Measurements from ENCODE around the gene TMEM178B. TPM values are rescaled to one million over a fixed set of nuclear protein-coding genes. Genes with fewer than 3 reads are reported as not detected.
"Not testable (repeated sequence)": the region's sequence is repeated elsewhere in the genome, so short reads cannot be mapped to it uniquely, and the experiment has no call there.

Gene TMEM178B
- total and polyA plus RNA-seq, 9 donors, result 0.10 to 1.6 (median 0.30) TPM

DNA sequence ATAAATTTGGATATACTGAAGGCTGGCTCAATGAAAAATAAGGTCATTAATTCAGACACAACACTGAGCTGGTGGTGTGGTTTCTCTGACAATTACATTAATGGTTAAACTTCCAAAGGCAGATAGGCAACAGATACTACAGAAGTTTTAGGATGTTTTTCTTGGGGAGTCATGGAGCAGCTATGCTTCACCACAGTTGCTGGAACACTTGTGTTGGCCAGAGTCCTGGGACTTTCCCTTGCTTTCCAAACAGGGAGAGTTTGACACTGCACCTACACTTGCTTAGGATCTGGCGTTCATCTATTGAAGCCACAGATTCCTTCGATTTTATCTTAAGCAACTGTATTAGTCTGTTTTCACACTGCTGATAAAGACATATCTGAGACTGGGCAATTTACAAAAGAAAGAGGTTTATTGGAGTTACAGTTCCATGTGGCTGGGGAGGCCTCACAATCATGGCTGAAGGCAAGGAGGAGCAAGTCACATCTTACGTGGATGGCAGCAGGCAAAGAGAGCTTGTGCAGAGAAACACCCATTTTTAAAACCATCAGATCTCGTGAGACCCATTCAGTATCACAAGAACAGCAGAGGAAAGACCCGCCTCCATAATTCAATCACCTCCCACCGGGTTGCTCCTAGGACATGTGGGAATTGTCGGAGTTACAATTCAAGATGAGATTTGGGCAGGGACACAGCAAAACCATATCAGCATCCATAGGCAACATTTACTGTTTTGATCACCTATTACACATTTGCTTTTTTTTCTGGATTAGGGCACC, 27.8 kb upstream of the TMEM178B start:
- Histone ChIP-seq H3K9me3 (no peaks in the 10 kb centered on the region), H3K27ac (no peak overlapping the region), H3K4me3 (no peak overlapping the region), H3K36me3 (no peaks in the 10 kb centered on the region), H3K27me3 (no peaks in the 10 kb centered on the region), H3K4me1 (ENCODE audit: insufficient read depth) (no peaks in the 10 kb centered on the region)
- intact Hi-C loops (cut with DNase I), result no loop called here
- TF ChIP-seq POLR2A (IDR thresholded peaks at IDR 0.05), result no peak
- TF ChIP-seq EP300 (IDR thresholded peaks at IDR 0.05), result no peak
- TF ChIP-seq, protein P1, sequence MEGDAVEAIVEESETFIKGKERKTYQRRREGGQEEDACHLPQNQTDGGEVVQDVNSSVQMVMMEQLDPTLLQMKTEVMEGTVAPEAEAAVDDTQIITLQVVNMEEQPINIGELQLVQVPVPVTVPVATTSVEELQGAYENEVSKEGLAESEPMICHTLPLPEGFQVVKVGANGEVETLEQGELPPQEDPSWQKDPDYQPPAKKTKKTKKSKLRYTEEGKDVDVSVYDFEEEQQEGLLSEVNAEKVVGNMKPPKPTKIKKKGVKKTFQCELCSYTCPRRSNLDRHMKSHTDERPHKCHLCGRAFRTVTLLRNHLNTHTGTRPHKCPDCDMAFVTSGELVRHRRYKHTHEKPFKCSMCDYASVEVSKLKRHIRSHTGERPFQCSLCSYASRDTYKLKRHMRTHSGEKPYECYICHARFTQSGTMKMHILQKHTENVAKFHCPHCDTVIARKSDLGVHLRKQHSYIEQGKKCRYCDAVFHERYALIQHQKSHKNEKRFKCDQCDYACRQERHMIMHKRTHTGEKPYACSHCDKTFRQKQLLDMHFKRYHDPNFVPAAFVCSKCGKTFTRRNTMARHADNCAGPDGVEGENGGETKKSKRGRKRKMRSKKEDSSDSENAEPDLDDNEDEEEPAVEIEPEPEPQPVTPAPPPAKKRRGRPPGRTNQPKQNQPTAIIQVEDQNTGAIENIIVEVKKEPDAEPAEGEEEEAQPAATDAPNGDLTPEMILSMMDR (IDR thresholded peaks at IDR 0.05), result no peak
- DNase-seq, result no peak
- 77 to 80% (median 78%) methylated on average over 7 of the region's 7 CpGs for WGBS, 3 donors

DNA sequence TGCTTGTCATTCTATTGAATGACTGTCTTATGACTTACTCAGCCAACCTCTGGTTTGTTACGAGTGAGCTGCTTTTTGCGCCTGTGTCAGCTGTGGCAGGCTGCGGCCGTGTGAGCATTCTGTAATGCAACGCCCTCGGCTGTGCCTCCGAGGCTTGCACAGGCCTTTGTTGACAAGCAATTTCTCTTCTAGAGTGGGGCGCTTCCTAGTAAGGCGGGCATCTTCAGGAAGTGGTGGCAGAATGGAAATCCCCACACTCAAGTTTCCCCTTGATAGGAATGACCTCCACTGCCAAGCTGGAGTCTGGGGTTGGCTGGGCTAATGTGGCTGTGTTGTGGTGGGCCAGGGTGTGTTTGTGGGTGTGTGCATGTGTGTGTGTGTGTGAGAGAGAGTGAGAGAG, 20.2 kb upstream of the TMEM178B start:
- Histone ChIP-seq H3K27ac (no peak overlapping the region), H3K9me3 (no peaks in the 10 kb centered on the region), H3K4me1 (ENCODE audit: insufficient read depth) (no peaks in the 10 kb centered on the region), H3K36me3 (no peaks in the 10 kb centered on the region), H3K27me3 (no peaks in the 10 kb centered on the region), H3K4me3 (no peak overlapping the region)
- intact Hi-C loops (cut with DNase I), result no loop called here
- no peak for DNase-seq
- 43 to 52% (median 47%) methylated on average over 9 of the region's 9 CpGs for WGBS, 3 donors
- TF ChIP-seq, protein P1 (IDR thresholded peaks at IDR 0.05), result no peak
- TF ChIP-seq POLR2A (IDR thresholded peaks at IDR 0.05), result no peak
- TF ChIP-seq EP300 (IDR thresholded peaks at IDR 0.05), result no peak

DNA sequence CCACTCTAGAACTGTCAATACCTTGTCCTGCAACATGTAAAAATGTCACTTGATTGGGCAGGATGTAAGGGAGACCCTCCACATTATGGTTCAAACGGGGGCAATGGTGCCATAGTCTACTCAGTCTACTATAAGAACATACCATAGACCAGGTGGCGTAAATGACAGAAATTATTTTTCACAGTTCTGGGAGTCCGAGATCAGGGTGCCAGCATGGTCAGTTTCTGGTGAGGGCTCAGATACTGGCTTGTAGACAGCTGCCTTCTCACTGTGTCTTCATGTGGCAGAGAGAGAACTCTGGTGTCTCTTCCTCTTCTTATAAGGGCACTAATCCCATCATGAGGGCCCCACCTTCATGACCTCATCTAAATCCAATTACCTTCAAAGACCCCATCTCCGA, 18.7 kb upstream of the TMEM178B start:
- no peak for DNase-seq
- H3K27me3 ChIP-seq, result no peaks in the 10 kb centered on the region
- H3K9me3 ChIP-seq, result no peaks in the 10 kb centered on the region
- H3K4me3 ChIP-seq, result no peak overlapping the region
- H3K4me1 ChIP-seq (ENCODE audit: insufficient read depth), result no peaks in the 10 kb centered on the region
- H3K36me3 ChIP-seq, result no peaks in the 10 kb centered on the region
- TF ChIP-seq, protein P1 (IDR thresholded peaks at IDR 0.05), result no peak
- no peak for TF ChIP-seq EP300 (IDR thresholded peaks at IDR 0.05)
- no peak for TF ChIP-seq POLR2A (IDR thresholded peaks at IDR 0.05)
- WGBS, 3 donors, result 78 to 84% (median 81%) methylated on average over 4 of the region's 4 CpGs
- H3K27ac ChIP-seq, result no peak overlapping the region
- intact Hi-C loops (cut with DNase I), result no loop called here

DNA sequence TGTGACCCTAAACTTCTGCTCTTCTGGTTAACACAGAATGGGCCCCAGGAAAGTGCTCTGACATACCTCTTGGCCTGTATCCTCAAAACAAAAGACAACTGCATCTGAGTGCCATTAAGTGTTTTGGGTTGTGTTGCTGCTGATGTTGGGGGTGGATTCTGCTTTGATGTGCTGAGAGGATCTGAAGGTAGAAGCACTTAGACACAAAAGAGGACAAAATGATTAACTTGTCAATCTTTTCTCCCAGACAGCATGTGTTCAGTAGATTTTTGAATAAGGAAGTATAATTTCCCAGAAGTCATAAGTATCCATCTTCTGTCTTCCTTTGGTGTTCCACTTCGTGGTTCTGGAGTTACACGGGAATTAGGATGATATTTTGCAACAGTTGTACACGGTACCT, 16.1 kb upstream of the TMEM178B start:
- no peak overlapping the region for H3K4me3 ChIP-seq
- no peak for DNase-seq
- no peaks in the 10 kb centered on the region for H3K27me3 ChIP-seq
- intact Hi-C loops (cut with DNase I), result no loop called here
- H3K27ac ChIP-seq, result no peak overlapping the region
- 80 to 84% (median 82%) methylated on average over 3 of the region's 3 CpGs for WGBS, 3 donors
- no peaks in the 10 kb centered on the region for H3K9me3 ChIP-seq
- no peaks in the 10 kb centered on the region for H3K36me3 ChIP-seq
- no peaks in the 10 kb centered on the region for H3K4me1 ChIP-seq (ENCODE audit: insufficient read depth)
- TF ChIP-seq EP300 (IDR thresholded peaks at IDR 0.05) (no peak), POLR2A (IDR thresholded peaks at IDR 0.05) (no peak)
- TF ChIP-seq, protein P1 (IDR thresholded peaks at IDR 0.05), result no peak

DNA sequence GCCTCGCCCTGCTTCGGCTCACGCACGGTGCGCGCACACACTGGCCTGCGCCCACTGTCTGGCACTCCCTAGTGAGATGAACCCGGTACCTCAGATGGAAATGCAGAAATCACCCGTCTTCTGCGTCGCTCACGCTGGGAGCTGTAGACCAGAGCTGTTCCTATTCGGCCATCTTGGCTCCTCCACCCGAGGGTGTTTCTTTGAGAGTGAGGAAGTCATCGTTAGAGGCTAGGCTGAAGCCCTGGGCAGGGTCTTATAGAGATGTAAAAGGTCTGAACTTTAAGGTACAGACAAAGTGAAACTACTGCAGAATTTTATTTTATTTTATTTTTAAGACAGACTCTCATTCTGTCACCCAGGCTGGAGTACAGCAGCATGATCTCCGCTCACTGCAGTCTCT, 6.0 kb upstream of the TMEM178B start:
- H3K9me3 ChIP-seq; H3K4me3 ChIP-seq; H3K36me3 ChIP-seq; DNase-seq; H3K27me3 ChIP-seq; intact Hi-C loops (cut with DNase I); H3K4me1 ChIP-seq (ENCODE audit: insufficient read depth); H3K27ac ChIP-seq: not testable (repeated sequence)
- 79 to 90% (median 86%) methylated on average over 8 to 15 of the region's 16 CpGs for WGBS, 3 donors

All from ovary (tissue), 9 donors.